Measurements from ENCODE around the gene AGAP1. TPM values are rescaled to one million over a fixed set of nuclear protein-coding genes. Genes with fewer than 3 reads are reported as not detected.

The AGAP1 gene
- total RNA-seq, 2 experiments from 2014 or later = not detected

GRCh38 chr2:235597081-235597615 lies 103.3 kb downstream of the AGAP1 start:
- intact Hi-C loops (cut with micrococcal nuclease; ENCODE audit: unreplicated experiment) = loop anchor here (10.0 kb wide), 1 partner anchor 462 kb away; no protein-coding TSS in a partner anchor
- POLR2A ChIA-PET = no interaction called here
- DNase-seq (ENCODE audit: low spot score) = no peak
- no peaks in the 10 kb centered on the region for H3K36me3 ChIP-seq (ENCODE audit: insufficient read depth, low read length)
- H3K4me2 ChIP-seq (ENCODE audit: low read length) = no peak overlapping the region
- CTCF ChIA-PET (ENCODE audit: unreplicated experiment) = interaction anchor here (0.6 kb wide), 1 partner anchor 218 kb away, joined by 3 read pairs; no protein-coding TSS in a partner anchor
- TF ChIP-seq CTCF (conservative IDR thresholded peaks at IDR 0.05; ENCODE audit: low read length) (no peak), EZH2phosphoT487 (IDR thresholded peaks at IDR 0.05; ENCODE audit: borderline replicate concordance, low read depth, low read length) (no peak)
- no peaks in the 10 kb centered on the region for H3K9me3 ChIP-seq (ENCODE audit: low read length)
- H3K4me3 ChIP-seq (ENCODE audit: low read depth, low read length, poor library complexity, severe bottlenecking) = no peak overlapping the region
- H3K4me1 ChIP-seq (ENCODE audit: insufficient read depth, low read length, poor library complexity, severe bottlenecking) = no peaks in the 10 kb centered on the region
- H2AFZ ChIP-seq (ENCODE audit: low read length) = no peak overlapping the region
- H3K27ac ChIP-seq (ENCODE audit: low read depth, low read length, poor library complexity, severe bottlenecking) = no peak overlapping the region
- BruUV-seq (replicated peaks) = no TSS peak
- no peaks in the 10 kb centered on the region for H3K9me2 ChIP-seq (ENCODE audit: insufficient read depth, low read length)
- no peaks in the 10 kb centered on the region for H4K20me1 ChIP-seq (ENCODE audit: insufficient read depth, low read length)
- no peaks in the 10 kb centered on the region for H3K79me2 ChIP-seq (ENCODE audit: insufficient read depth, low read depth, low read length)

DNA sequence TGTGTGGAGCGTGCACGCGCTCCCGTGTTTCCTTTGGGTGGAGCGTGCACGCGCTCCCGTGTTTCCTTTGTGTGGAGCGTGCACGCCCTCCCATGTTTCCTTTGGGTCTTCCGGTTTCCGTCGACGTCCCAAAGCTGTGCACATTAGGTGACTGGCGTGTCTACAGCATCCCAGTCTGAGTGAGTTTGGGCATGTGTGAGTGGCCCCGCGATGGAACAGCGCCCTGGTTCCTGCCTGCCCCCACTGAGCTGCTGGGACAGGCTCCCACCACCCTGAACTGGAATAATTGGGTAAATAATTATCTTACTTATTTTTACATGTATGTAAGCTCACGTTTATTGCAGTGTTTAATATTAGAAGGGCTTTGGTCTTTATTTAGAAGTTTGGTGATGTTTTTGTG lies 104.2 kb downstream of the AGAP1 start:
- Histone ChIP-seq H3K79me2 (ENCODE audit: insufficient read depth, low read depth, low read length) (no peaks in the 10 kb centered on the region), H3K36me3 (ENCODE audit: insufficient read depth, low read length) (no peaks in the 10 kb centered on the region), H3K9me2 (ENCODE audit: insufficient read depth, low read length) (no peaks in the 10 kb centered on the region), H3K4me1 (ENCODE audit: insufficient read depth, low read length, poor library complexity, severe bottlenecking) (no peaks in the 10 kb centered on the region), H3K4me3 (ENCODE audit: low read depth, low read length, poor library complexity, severe bottlenecking) (no peak overlapping the region), H3K27ac (ENCODE audit: low read depth, low read length, poor library complexity, severe bottlenecking) (no peak overlapping the region), H2AFZ (ENCODE audit: low read length) (no peak overlapping the region), H3K4me2 (ENCODE audit: low read length) (no peak overlapping the region), H4K20me1 (ENCODE audit: insufficient read depth, low read length) (no peaks in the 10 kb centered on the region), H3K9me3 (ENCODE audit: low read length) (no peaks in the 10 kb centered on the region)
- POLR2A ChIA-PET = no interaction called here
- CTCF ChIA-PET (ENCODE audit: unreplicated experiment) = no interaction called here
- TF ChIP-seq CTCF (conservative IDR thresholded peaks at IDR 0.05; ENCODE audit: low read length) (no peak), EZH2phosphoT487 (IDR thresholded peaks at IDR 0.05; ENCODE audit: borderline replicate concordance, low read depth, low read length) (no peak)
- no peak for DNase-seq (ENCODE audit: low spot score)
- BruUV-seq (replicated peaks) = no TSS peak
- intact Hi-C loops (cut with micrococcal nuclease; ENCODE audit: unreplicated experiment) = loop anchor here (10.0 kb wide), 1 partner anchor 463 kb away; no protein-coding TSS in a partner anchor

All from OCI-LY7 (cell line).